H1 (cell line): ENCODE measurements around the gene SUCLG2. TPM values are rescaled to one million over a fixed set of nuclear protein-coding genes. Genes with fewer than 3 reads are reported as not detected.

Experiments used
- CTCF ChIA-PET: fragments of 300-600 bp; sonication (Branson Sonifier 250); formaldehyde crosslinking; loops from one replicate; lab custom pipeline; 2021; ENCODE audit not compliant: partially characterized antibody; lab: Charles Lee
- POLR2A ChIA-PET: fragments of 300-600 bp; sonication (Branson Sonifier 250); formaldehyde crosslinking; loops from one replicate; lab custom pipeline; 2021; ENCODE audit warnings: inconsistent platforms; ENCODE audit not compliant: partially characterized antibody; lab: Charles Lee
- DNase-seq, 2 experiments: peaks; one replicate each; pipeline versions ENCODE4 v3.0.0 to v3.0.0-alpha.2; 2010 to 2022; ENCODE audit warnings: low spot score in 2 of 2, low read depth in 1 of 2, mixed read lengths in 1 of 2
- FAIRE-seq: peaks from 2 replicates; lab custom pipeline; 2011; peaks lifted over from hg19 to GRCh38; lab: Jason Lieb, UNC
- H2AFZ ChIP-seq: 2 replicates; pipeline ENCODE4 v1.8.1; 2012; ENCODE audit warnings: low read length, inconsistent platforms
- H2AK5ac ChIP-seq: 2 replicates; pipeline ENCODE4 v1.6.1; 2013; ENCODE audit warnings: low read depth, low read length
- H2BK120ac ChIP-seq: replicated peaks from 2 replicates; pipeline ENCODE3; 2013; ENCODE audit warnings: low read depth, low read length, inconsistent platforms
- H2BK12ac ChIP-seq: 2 replicates; pipeline ENCODE4 v1.6.1; 2013; ENCODE audit warnings: low read depth, low read length
- H2BK15ac ChIP-seq: 2 replicates; pipeline ENCODE4 v1.6.1; 2013; ENCODE audit warnings: low read length
- H2BK20ac ChIP-seq: 2 replicates; pipeline ENCODE4 v1.6.1; 2013; ENCODE audit warnings: low read length
- H2BK5ac ChIP-seq: 2 replicates; pipeline ENCODE4 v1.6.1; 2013; ENCODE audit warnings: low read depth, low read length
- H3K14ac ChIP-seq: 2 replicates; pipeline ENCODE4 v1.6.1; 2013; ENCODE audit warnings: inconsistent platforms; ENCODE audit not compliant: insufficient read length
- H3K18ac ChIP-seq: 2 replicates; pipeline ENCODE4 v1.6.1; 2013; ENCODE audit warnings: low read length; ENCODE audit errors: extremely low read depth
- H3K23ac ChIP-seq: 2 replicates; pipeline ENCODE4 v1.6.1; 2013; ENCODE audit warnings: inconsistent platforms; ENCODE audit not compliant: insufficient read length
- H3K23me2 ChIP-seq: 2 replicates; pipeline ENCODE4 v1.6.1; 2013; ENCODE audit warnings: low read depth, low read length
- H3K27ac ChIP-seq: 2 replicates; pipeline ENCODE4 v1.6.1; 2011; ENCODE audit warnings: low read depth, low read length, inconsistent platforms
- H3K27me3 ChIP-seq, 4 experiments: replicated peaks in 1 of 4; 1 replicate in 1 of 4; 2 replicates in 3 of 4; pipeline versions ENCODE4 v1.6.1 to v1.8.1; 2011 to 2013; ENCODE audit warnings: low read length in 3 of 4, mild to moderate bottlenecking in 3 of 4, inconsistent platforms in 2 of 4, mixed read lengths in 2 of 4, moderate library complexity in 1 of 4; ENCODE audit not compliant: control insufficient read depth in 3 of 4, insufficient read depth in 3 of 4; ENCODE audit errors: extremely low read depth in 1 of 4
- H3K36me3 ChIP-seq, 4 experiments: 2 replicates each; pipeline versions ENCODE4 v1.6.1 to v1.8.1; 2011 to 2013; ENCODE audit warnings: mild to moderate bottlenecking in 4 of 4, low read length in 3 of 4, moderate library complexity in 2 of 4, control low read depth in 1 of 4, inconsistent platforms in 1 of 4; ENCODE audit not compliant: insufficient read depth in 4 of 4, control insufficient read depth in 2 of 4
- H3K4ac ChIP-seq: replicated peaks from 2 replicates; pipeline ENCODE3; 2013; ENCODE audit warnings: low read length, low read depth, mixed read lengths, inconsistent platforms; ENCODE audit not compliant: insufficient read length
- H3K4me1 ChIP-seq, 4 experiments: replicated peaks in 1 of 4; 1 replicate in 1 of 4; 2 replicates in 3 of 4; pipeline versions ENCODE4 v1.6.1 to v1.8.1; 2011 to 2013; ENCODE audit warnings: low read length in 3 of 4, inconsistent platforms in 2 of 4, mixed read lengths in 1 of 4; ENCODE audit not compliant: insufficient read depth in 4 of 4, control insufficient read depth in 3 of 4
- H3K4me2 ChIP-seq, 2 experiments: 2 replicates each; pipeline versions ENCODE4 v1.6.1 to v1.8.1; 2011 to 2013; ENCODE audit warnings: low read depth in 2 of 2, low read length in 2 of 2, control low read depth in 1 of 2, inconsistent platforms in 1 of 2, mild to moderate bottlenecking in 1 of 2; ENCODE audit not compliant: insufficient read depth in 1 of 2
- H3K4me3 ChIP-seq, 4 experiments: fragments of 200-600, 300-600 bp in 1 of 4; sonication (generic), shearing (Covaris generic), sonication (Bioruptor Twin) in 1 of 4; 2 replicates each; pipeline versions ENCODE4 v1.5.1 to v1.8.1; 2011 to 2016; ENCODE audit warnings: low read length in 4 of 4, low read depth in 3 of 4, control low read depth in 2 of 4, inconsistent platforms in 2 of 4, mild to moderate bottlenecking in 2 of 4, mixed read lengths in 1 of 4, moderate library complexity in 1 of 4; ENCODE audit not compliant: insufficient read depth in 2 of 4; ENCODE audit errors: extremely low read depth in 1 of 4
- H3K56ac ChIP-seq: replicated peaks from 2 replicates; pipeline ENCODE3; 2013; ENCODE audit warnings: low read depth, mild to moderate bottlenecking, mixed read lengths, low read length, inconsistent platforms; ENCODE audit not compliant: insufficient read length
- H3K79me1 ChIP-seq: 2 replicates; pipeline ENCODE4 v1.6.1; 2013; ENCODE audit warnings: low read depth, low read length, control low read depth
- H3K79me2 ChIP-seq, 2 experiments: 2 replicates each; pipeline versions ENCODE4 v1.6.1 to v1.8.1; 2012 to 2013; ENCODE audit warnings: low read length in 2 of 2, mild to moderate bottlenecking in 2 of 2, inconsistent platforms in 1 of 2; ENCODE audit not compliant: insufficient read depth in 2 of 2, control insufficient read depth in 1 of 2
- H3K9ac ChIP-seq, 4 experiments: replicated peaks in 1 of 4; 1 replicate in 1 of 4; 2 replicates in 3 of 4; pipeline versions ENCODE4 v1.6.1 to v1.8.1; 2011 to 2013; ENCODE audit warnings: low read depth in 3 of 4, low read length in 3 of 4, control low read depth in 2 of 4, mild to moderate bottlenecking in 2 of 4, moderate library complexity in 2 of 4, inconsistent platforms in 1 of 4; ENCODE audit errors: extremely low read depth in 1 of 4
- H3K9me3 ChIP-seq, 2 experiments: 2 replicates each; pipeline versions ENCODE4 v1.6.1 to v1.8.1; 2012 to 2013; ENCODE audit warnings: mild to moderate bottlenecking in 2 of 2, moderate library complexity in 2 of 2, control low read depth in 1 of 2, inconsistent platforms in 1 of 2, low read depth in 1 of 2, low read length in 1 of 2, mixed read lengths in 1 of 2; ENCODE audit not compliant: insufficient read depth in 2 of 2
- H4K20me1 ChIP-seq, 2 experiments: replicated peaks in 1 of 2; 2 replicates each; pipeline versions ENCODE3 to v1.8.1; 2011 to 2013; ENCODE audit warnings: inconsistent platforms in 2 of 2, low read length in 2 of 2, mild to moderate bottlenecking in 1 of 2; ENCODE audit not compliant: insufficient read depth in 2 of 2, control insufficient read depth in 1 of 2
- H4K5ac ChIP-seq: 2 replicates; pipeline ENCODE4 v1.6.1; 2013; ENCODE audit warnings: low read length, low read depth, mixed read lengths, inconsistent platforms; ENCODE audit not compliant: insufficient read length
- H4K8ac ChIP-seq: 2 replicates; pipeline ENCODE4 v1.8.0; 2013; ENCODE audit warnings: mild to moderate bottlenecking, moderate library complexity, low read length, inconsistent platforms; ENCODE audit not compliant: insufficient read depth; ENCODE audit errors: extremely low read depth
- H4K91ac ChIP-seq: replicated peaks from 2 replicates; pipeline ENCODE3; 2013; ENCODE audit warnings: low read length, mixed read lengths, inconsistent platforms; ENCODE audit not compliant: insufficient read length
- CHD2 ChIP-seq: IDR thresholded peaks from 2 replicates; pipeline ENCODE4 v1.6.1; 2012; ENCODE audit warnings: low read length, improper control_type of control experiment
- EGR1 ChIP-seq: IDR thresholded peaks from 2 replicates; pipeline ENCODE4 v1.6.1; 2011; ENCODE audit warnings: low read depth, low read length, borderline replicate concordance
- SAP30 ChIP-seq: fragments of 300-600 bp; sonication (generic); IDR thresholded peaks from 2 replicates; pipeline ENCODE4 v1.7.1; 2012; ENCODE audit warnings: low read length, moderate library complexity, mild to moderate bottlenecking, inconsistent platforms; ENCODE audit not compliant: insufficient read depth, insufficient replicate concordance
- ZNF274 ChIP-seq: IDR thresholded peaks from 2 replicates; pipeline ENCODE4 v1.7.0; 2012; ENCODE audit warnings: low read length, borderline replicate concordance; ENCODE audit errors: extremely low read depth
- WGBS, 2 experiments: shearing (Covaris generic) in 1 of 2; methylation state at CpG; one replicate each; pipeline versions ENCODE4 v1.1.6 to v1.1.7; 2013 to 2015; ENCODE audit warnings: low lambda C conversion rate in 2 of 2, mixed read lengths in 2 of 2, inconsistent platforms in 1 of 2, low coverage in 1 of 2, missing lambda C conversion rate in 1 of 2; ENCODE audit not compliant: insufficient replicate concordance in 2 of 2, insufficient coverage in 1 of 2, insufficient read length in 1 of 2; ENCODE audit errors: extremely low coverage in 1 of 2, missing lambda C conversion rate in 1 of 2; 5-methylcytosine and 5-hydroxymethylcytosine counted together
- polyA plus RNA-seq, 7 experiments: library from polyadenylated mRNA; depleted of rRNA in 3 of 7; stranded (reverse) in 5 of 7; unstranded in 2 of 7; fragments of >200 nt in 5 of 7; fragments of 200-250 nt in 2 of 7; gene quantifications; 1 replicate in 5 of 7; 2 replicates in 1 of 7; 4 replicates in 1 of 7; pipeline versions ENCODE4 v1.2.1 to v1.2.3, GENCODE V29; 2011 to 2013; ENCODE audit warnings: missing spikeins in 2 of 7, mixed read lengths in 2 of 7
- total RNA-seq: library from RNA; stranded (reverse); fragmentation: NEBNext Ultra II Directional; extraction: Animal tissue kit (Norgen Biotek cat#: 25700); gene quantifications from 2 replicates; pipeline ENCODE4 v1.2.1, GENCODE V29; 2021

Gene SUCLG2
- total and polyA plus RNA-seq, 2 of the 8 experiments (the other 6 are each of a cell fraction or from before 2014, with no cell fraction given), result 12.9 to 46.2 TPM

DNA sequence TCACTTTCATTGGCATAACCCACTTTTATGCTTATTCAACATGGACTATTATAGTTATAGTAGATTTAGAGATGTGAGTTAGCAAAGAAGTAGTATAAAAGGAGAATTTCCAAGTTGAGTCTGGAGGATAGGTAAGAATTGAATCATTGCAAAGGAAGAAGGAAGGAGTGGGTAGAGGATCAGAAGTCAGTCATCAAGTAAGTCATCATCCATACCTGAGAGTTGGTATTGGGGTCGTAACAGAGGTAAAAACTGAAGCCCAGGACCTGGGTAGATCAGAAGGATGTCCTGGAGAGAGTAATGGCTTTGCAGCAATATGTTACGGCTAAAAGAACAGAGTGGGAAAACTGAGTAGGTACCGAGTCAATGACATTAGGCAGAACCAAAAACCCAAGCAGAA, 265.7 kb downstream of the SUCLG2 start:
- ChIA-PET CTCF (no interaction called here), POLR2A (no interaction called here)
- Histone ChIP-seq H3K23me2 (no peaks in the 10 kb centered on the region), H4K91ac (no peak overlapping the region), H3K79me1 (no peaks in the 10 kb centered on the region; the same call in 1 of the 2 replicates), H2BK20ac (no peak overlapping the region), H2AFZ (no peak overlapping the region), H3K4me1 (no peaks in the 10 kb centered on the region), H4K20me1 (no peaks in the 10 kb centered on the region), H3K23ac (no peak overlapping the region), H4K5ac (no peak overlapping the region), H3K4me3 (no peak overlapping the region), H3K4me2 (no peak overlapping the region), H3K14ac (no peak overlapping the region), H3K79me2 (no peaks in the 10 kb centered on the region), H3K9ac (no peak overlapping the region), H3K4ac (no peak overlapping the region), H2BK120ac (no peak overlapping the region), H3K9me3 (peaks cover 6 to 12% of the 10 kb centered on the region in 2 experiments; a peak in 3 of 4 replicates), H4K8ac (no peak overlapping the region), H3K27me3 (no peaks in the 10 kb centered on the region), H3K27ac (no peak overlapping the region), H2BK12ac (no peak overlapping the region), H3K36me3 (0 out of 8 replicates have a peak, but pooled peaks cover 0 to 2% (median 0%) of the 10 kb centered on the region in 4 experiments), H3K18ac (no peak overlapping the region), H2BK15ac (no peak overlapping the region), H3K56ac (no peak overlapping the region), H2AK5ac (no peak overlapping the region), H2BK5ac (no peak overlapping the region)
- no peak for DNase-seq
- WGBS, 2 experiments, result 88% methylated on average over 3 of the region's 3 CpGs; no CpG with 5 or more reads in 1 of the 2 experiments
- no peak for FAIRE-seq
- TF ChIP-seq CHD2 (no peak), ZNF274 (no peak), SAP30 (no peak), EGR1 (no peak)
